ENCODE data around the gene FALEC. TPM values are rescaled to one million over a fixed set of nuclear protein-coding genes. Genes with fewer than 3 reads are reported as not detected.
"Not testable (repeated sequence)": the region's sequence is repeated elsewhere in the genome, so short reads cannot be mapped to it uniquely, and the experiment has no call there.

Gene FALEC
- total RNA-seq, 6 experiments from 2014 or later = not detected

DNA sequence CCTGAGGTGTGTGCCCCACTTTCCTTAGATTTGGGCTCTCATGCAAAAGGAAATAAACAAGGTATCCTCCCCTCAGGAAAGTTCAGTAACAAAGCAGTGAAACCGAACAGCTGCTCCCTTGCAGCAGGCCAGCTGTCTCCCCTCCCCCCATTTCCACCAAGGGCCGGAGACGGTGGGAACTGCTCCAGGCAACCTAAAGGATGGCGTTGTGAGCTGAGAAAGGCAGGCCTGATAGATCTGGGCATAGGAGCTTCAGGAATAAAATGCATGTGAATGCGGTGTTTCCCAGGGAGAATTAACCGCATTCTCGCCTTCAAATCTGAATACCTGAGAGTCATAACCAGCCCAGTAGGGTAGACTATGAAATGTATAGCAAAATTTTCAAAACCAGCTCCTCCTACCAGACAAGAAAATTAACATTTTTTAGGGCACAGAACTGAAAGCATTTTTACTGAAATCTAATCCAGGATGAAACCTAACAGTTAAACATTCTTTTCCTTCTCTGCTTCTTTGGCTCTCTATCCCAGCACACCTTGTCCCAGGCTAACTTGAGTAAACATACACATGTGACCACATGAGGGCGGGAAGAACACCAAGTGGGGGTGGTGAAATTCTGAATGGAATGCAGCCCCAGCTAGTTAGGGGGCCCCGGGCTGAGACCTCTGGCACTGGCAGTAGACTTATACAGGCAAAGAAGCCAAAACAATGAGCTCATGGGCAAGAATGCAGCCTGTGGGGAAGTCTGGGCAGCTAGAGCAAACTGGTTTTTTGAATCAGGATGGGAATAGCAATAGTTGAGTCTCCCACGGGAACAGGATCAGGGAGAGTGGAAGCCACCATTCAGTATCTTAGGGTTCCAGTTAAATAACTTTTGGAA, 52.4 kb downstream of the FALEC start:
- ATAC-seq (peak; percentile 66 to 91 (median 79)), DNase-seq (peak in 2 of 3 donors; percentile 81 to 89)
- H3K36me3 ChIP-seq = peaks cover 2 to 10% (median 5%) of the 10 kb centered on the region in 4 donors
- 3% methylated on average over 10 of the region's 10 CpGs for WGBS (ENCODE audit: insufficient coverage, low coverage, low lambda C conversion rate, missing lambda C conversion rate)
- H3K9me3 ChIP-seq = no peaks in the 10 kb centered on the region
- H3K4me3 ChIP-seq = peak overlapping the region; percentile 8 to 49 (median 36)
- H3K27ac ChIP-seq = peak overlapping the region; percentile 87 to 99 (median 94)
- peaks cover 0 to 88% (median 37%) of the 10 kb centered on the region in 4 donors for H3K4me1 ChIP-seq
- intact Hi-C loops (cut with DNase I) = no loop called here
- H3K27me3 ChIP-seq = no peaks in the 10 kb centered on the region
- peak; percentile 56 for TF ChIP-seq POLR2A (IDR thresholded peaks at IDR 0.05)
- TF ChIP-seq CTCF (IDR thresholded peaks at IDR 0.05) = peak in 1 of 4 donors; percentile 4

- Histone ChIP-seq H3K4me1 (peaks cover 0 to 88% (median 36%) of the 10 kb centered on the region in 4 donors), H3K4me3 (peak overlapping the region in 1 of 3 donors; percentile 14), H3K9me3 (no peaks in the 10 kb centered on the region), H3K27ac (peak overlapping the region; percentile 87 to 99 (median 94)), H3K36me3 (peaks cover 7 to 16% (median 10%) of the 10 kb centered on the region in 4 donors), H3K27me3 (no peaks in the 10 kb centered on the region)
- TF ChIP-seq POLR2A (IDR thresholded peaks at IDR 0.05) = no peak
- TF ChIP-seq CTCF (IDR thresholded peaks at IDR 0.05) = no peak
- DNase-seq (no peak), ATAC-seq (peak in 3 of 4 donors; percentile 1 to 13 (median 2))
- intact Hi-C loops (cut with DNase I) = no loop called here
Measured at GRCh38 chr1:150568594-150568966, 53.0 kb downstream of the FALEC start.

DNA sequence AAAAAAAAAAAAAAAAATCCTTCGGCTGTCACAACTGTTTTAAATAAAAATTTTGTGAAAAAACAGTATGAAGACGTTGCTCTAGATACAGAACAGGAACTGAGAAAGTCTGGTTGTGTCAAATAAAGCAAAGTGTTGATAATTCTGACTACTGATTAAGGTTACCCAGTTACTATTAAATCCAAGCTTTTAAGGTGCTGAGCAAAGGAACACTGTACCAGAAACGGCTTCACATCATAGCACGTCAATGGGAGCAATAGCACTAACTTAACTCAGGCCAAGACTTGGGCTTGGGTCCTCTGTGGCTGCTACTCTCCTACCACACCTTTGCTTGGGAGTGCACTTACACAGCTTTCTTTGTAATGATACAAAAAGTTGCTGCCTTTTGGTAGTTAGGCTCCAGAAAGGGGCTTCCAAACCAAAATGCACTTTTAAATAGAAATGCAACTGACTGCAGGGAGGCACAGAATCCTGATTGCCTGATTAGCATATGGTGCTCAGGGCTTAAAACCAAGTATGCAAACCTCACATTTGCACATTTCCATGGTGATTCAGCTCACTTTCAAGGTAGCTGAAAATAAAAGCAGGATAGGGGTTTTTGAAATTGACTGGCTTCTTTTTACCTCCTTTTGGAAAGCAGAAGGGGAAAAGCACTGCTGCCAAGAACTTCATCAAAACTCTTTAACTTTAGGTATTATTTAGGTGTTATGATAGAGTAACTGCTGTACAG, 57.5 kb downstream of the FALEC start:
- intact Hi-C loops (cut with DNase I) = loop anchor here in 1 of 2 donors (5.0 kb wide), 1 partner anchor 49 kb away; no protein-coding TSS in a partner anchor
- Histone ChIP-seq H3K9me3 (no peaks in the 10 kb centered on the region), H3K27ac (peak overlapping the region; percentile 96 to 99 (median 99)), H3K36me3 (peaks cover 22 to 55% (median 39%) of the 10 kb centered on the region in 4 donors), H3K4me3 (no peak overlapping the region), H3K27me3 (no peaks in the 10 kb centered on the region), H3K4me1 (peaks cover 0 to 63% (median 28%) of the 10 kb centered on the region in 4 donors)
- DNase-seq = no peak
- TF ChIP-seq CTCF (IDR thresholded peaks at IDR 0.05) (no peak), POLR2A (IDR thresholded peaks at IDR 0.05) (peak; percentile 68)
- no peak for ATAC-seq
- WGBS (ENCODE audit: insufficient coverage, low coverage, low lambda C conversion rate, missing lambda C conversion rate) = 33% methylated on average over 4 of the region's 4 CpGs

DNA sequence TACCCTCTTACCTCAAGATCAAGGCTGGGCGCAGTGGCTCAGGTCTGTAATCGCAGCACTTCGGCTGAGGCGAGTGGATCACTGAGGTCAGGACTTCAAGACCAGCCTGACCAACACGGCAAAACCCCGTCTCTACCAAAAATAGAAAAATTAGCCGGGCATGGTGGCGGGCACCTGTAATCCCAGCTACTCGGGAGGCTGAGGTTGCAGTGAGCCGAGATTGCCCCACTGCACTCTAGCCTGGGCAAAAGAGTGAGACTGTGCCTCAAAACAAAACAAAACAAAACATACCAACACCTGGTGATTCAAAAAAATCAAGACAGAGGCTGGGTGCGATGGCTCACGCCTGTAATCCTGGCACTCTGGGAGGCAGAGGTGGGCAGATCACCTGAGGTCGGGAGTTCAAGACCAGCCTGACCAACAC, 58.1 kb downstream of the FALEC start:
- 73% methylated on average over 10 of the region's 13 CpGs for WGBS (ENCODE audit: insufficient coverage, low coverage, low lambda C conversion rate, missing lambda C conversion rate)
- DNase-seq = not testable (repeated sequence)

More for the DNA sequence above, 58.1 kb downstream of the FALEC start:
- TF ChIP-seq POLR2A (IDR thresholded peaks at IDR 0.05) = peak; percentile 76
- H3K4me3 ChIP-seq, H3K9me3 ChIP-seq, ATAC-seq, H3K27me3 ChIP-seq: not testable (repeated sequence)
- peaks cover 22 to 55% (median 41%) of the 10 kb centered on the region in 4 donors for H3K36me3 ChIP-seq
- intact Hi-C loops (cut with DNase I) = loop anchor here in 1 of 2 donors (5.0 kb wide), 1 partner anchor 49 kb away; no protein-coding TSS in a partner anchor
- peaks cover 0 to 57% (median 24%) of the 10 kb centered on the region in 4 donors for H3K4me1 ChIP-seq
- peak overlapping the region; percentile 96 to 99 (median 99) for H3K27ac ChIP-seq

All from right lobe of liver (tissue), 6 donors.